H1 (cell line): ENCODE data around the gene CNOT9. TPM values are rescaled to one million over a fixed set of nuclear protein-coding genes. Genes with fewer than 3 reads are reported as not detected.

Experiments
- CTCF ChIA-PET: fragments of 300-600 bp; sonication (Branson Sonifier 250); formaldehyde crosslinking; loops from one replicate; lab custom pipeline; 2021; ENCODE audit not compliant: partially characterized antibody; lab: Charles Lee
- POLR2A ChIA-PET: fragments of 300-600 bp; sonication (Branson Sonifier 250); formaldehyde crosslinking; loops from one replicate; lab custom pipeline; 2021; ENCODE audit warnings: inconsistent platforms; ENCODE audit not compliant: partially characterized antibody; lab: Charles Lee
- DNase-seq, 2 experiments: peaks; one replicate each; pipeline versions ENCODE4 v3.0.0 to v3.0.0-alpha.2; 2010 to 2022; ENCODE audit warnings: low spot score in 2 of 2, low read depth in 1 of 2, mixed read lengths in 1 of 2
- FAIRE-seq: peaks from 2 replicates; lab custom pipeline; 2011; peaks lifted over from hg19 to GRCh38; lab: Jason Lieb, UNC
- H2AFZ ChIP-seq: 2 replicates; pipeline ENCODE4 v1.8.1; 2012; ENCODE audit warnings: low read length, inconsistent platforms
- H2AK5ac ChIP-seq: 2 replicates; pipeline ENCODE4 v1.6.1; 2013; ENCODE audit warnings: low read depth, low read length
- H2BK120ac ChIP-seq: replicated peaks from 2 replicates; pipeline ENCODE3; 2013; ENCODE audit warnings: low read depth, low read length, inconsistent platforms
- H2BK12ac ChIP-seq: 2 replicates; pipeline ENCODE4 v1.6.1; 2013; ENCODE audit warnings: low read depth, low read length
- H2BK15ac ChIP-seq: 2 replicates; pipeline ENCODE4 v1.6.1; 2013; ENCODE audit warnings: low read length
- H2BK20ac ChIP-seq: 2 replicates; pipeline ENCODE4 v1.6.1; 2013; ENCODE audit warnings: low read length
- H2BK5ac ChIP-seq: 2 replicates; pipeline ENCODE4 v1.6.1; 2013; ENCODE audit warnings: low read depth, low read length
- H3K14ac ChIP-seq: 2 replicates; pipeline ENCODE4 v1.6.1; 2013; ENCODE audit warnings: inconsistent platforms; ENCODE audit not compliant: insufficient read length
- H3K18ac ChIP-seq: 2 replicates; pipeline ENCODE4 v1.6.1; 2013; ENCODE audit warnings: low read length; ENCODE audit errors: extremely low read depth
- H3K23ac ChIP-seq: 2 replicates; pipeline ENCODE4 v1.6.1; 2013; ENCODE audit warnings: inconsistent platforms; ENCODE audit not compliant: insufficient read length
- H3K23me2 ChIP-seq: 2 replicates; pipeline ENCODE4 v1.6.1; 2013; ENCODE audit warnings: low read depth, low read length
- H3K27ac ChIP-seq: 2 replicates; pipeline ENCODE4 v1.6.1; 2011; ENCODE audit warnings: low read depth, low read length, inconsistent platforms
- H3K27me3 ChIP-seq, 4 experiments: replicated peaks in 1 of 4; 1 replicate in 1 of 4; 2 replicates in 3 of 4; pipeline versions ENCODE4 v1.6.1 to v1.8.1; 2011 to 2013; ENCODE audit warnings: low read length in 3 of 4, mild to moderate bottlenecking in 3 of 4, inconsistent platforms in 2 of 4, mixed read lengths in 2 of 4, moderate library complexity in 1 of 4; ENCODE audit not compliant: control insufficient read depth in 3 of 4, insufficient read depth in 3 of 4; ENCODE audit errors: extremely low read depth in 1 of 4
- H3K36me3 ChIP-seq, 4 experiments: 2 replicates each; pipeline versions ENCODE4 v1.6.1 to v1.8.1; 2011 to 2013; ENCODE audit warnings: mild to moderate bottlenecking in 4 of 4, low read length in 3 of 4, moderate library complexity in 2 of 4, control low read depth in 1 of 4, inconsistent platforms in 1 of 4; ENCODE audit not compliant: insufficient read depth in 4 of 4, control insufficient read depth in 2 of 4
- H3K4ac ChIP-seq: replicated peaks from 2 replicates; pipeline ENCODE3; 2013; ENCODE audit warnings: low read length, low read depth, mixed read lengths, inconsistent platforms; ENCODE audit not compliant: insufficient read length
- H3K4me1 ChIP-seq, 4 experiments: replicated peaks in 1 of 4; 1 replicate in 1 of 4; 2 replicates in 3 of 4; pipeline versions ENCODE4 v1.6.1 to v1.8.1; 2011 to 2013; ENCODE audit warnings: low read length in 3 of 4, inconsistent platforms in 2 of 4, mixed read lengths in 1 of 4; ENCODE audit not compliant: insufficient read depth in 4 of 4, control insufficient read depth in 3 of 4
- H3K4me2 ChIP-seq, 2 experiments: 2 replicates each; pipeline versions ENCODE4 v1.6.1 to v1.8.1; 2011 to 2013; ENCODE audit warnings: low read depth in 2 of 2, low read length in 2 of 2, control low read depth in 1 of 2, inconsistent platforms in 1 of 2, mild to moderate bottlenecking in 1 of 2; ENCODE audit not compliant: insufficient read depth in 1 of 2
- H3K4me3 ChIP-seq, 4 experiments: fragments of 200-600, 300-600 bp in 1 of 4; sonication (generic), shearing (Covaris generic), sonication (Bioruptor Twin) in 1 of 4; 2 replicates each; pipeline versions ENCODE4 v1.5.1 to v1.8.1; 2011 to 2016; ENCODE audit warnings: low read length in 4 of 4, low read depth in 3 of 4, control low read depth in 2 of 4, inconsistent platforms in 2 of 4, mild to moderate bottlenecking in 2 of 4, mixed read lengths in 1 of 4, moderate library complexity in 1 of 4; ENCODE audit not compliant: insufficient read depth in 2 of 4; ENCODE audit errors: extremely low read depth in 1 of 4
- H3K56ac ChIP-seq: replicated peaks from 2 replicates; pipeline ENCODE3; 2013; ENCODE audit warnings: low read depth, mild to moderate bottlenecking, mixed read lengths, low read length, inconsistent platforms; ENCODE audit not compliant: insufficient read length
- H3K79me1 ChIP-seq: 2 replicates; pipeline ENCODE4 v1.6.1; 2013; ENCODE audit warnings: low read depth, low read length, control low read depth
- H3K79me2 ChIP-seq, 2 experiments: 2 replicates each; pipeline versions ENCODE4 v1.6.1 to v1.8.1; 2012 to 2013; ENCODE audit warnings: low read length in 2 of 2, mild to moderate bottlenecking in 2 of 2, inconsistent platforms in 1 of 2; ENCODE audit not compliant: insufficient read depth in 2 of 2, control insufficient read depth in 1 of 2
- H3K9ac ChIP-seq, 4 experiments: replicated peaks in 1 of 4; 1 replicate in 1 of 4; 2 replicates in 3 of 4; pipeline versions ENCODE4 v1.6.1 to v1.8.1; 2011 to 2013; ENCODE audit warnings: low read depth in 3 of 4, low read length in 3 of 4, control low read depth in 2 of 4, mild to moderate bottlenecking in 2 of 4, moderate library complexity in 2 of 4, inconsistent platforms in 1 of 4; ENCODE audit errors: extremely low read depth in 1 of 4
- H3K9me3 ChIP-seq, 2 experiments: 2 replicates each; pipeline versions ENCODE4 v1.6.1 to v1.8.1; 2012 to 2013; ENCODE audit warnings: mild to moderate bottlenecking in 2 of 2, moderate library complexity in 2 of 2, control low read depth in 1 of 2, inconsistent platforms in 1 of 2, low read depth in 1 of 2, low read length in 1 of 2, mixed read lengths in 1 of 2; ENCODE audit not compliant: insufficient read depth in 2 of 2
- H4K20me1 ChIP-seq, 2 experiments: replicated peaks in 1 of 2; 2 replicates each; pipeline versions ENCODE3 to v1.8.1; 2011 to 2013; ENCODE audit warnings: inconsistent platforms in 2 of 2, low read length in 2 of 2, mild to moderate bottlenecking in 1 of 2; ENCODE audit not compliant: insufficient read depth in 2 of 2, control insufficient read depth in 1 of 2
- H4K5ac ChIP-seq: 2 replicates; pipeline ENCODE4 v1.6.1; 2013; ENCODE audit warnings: low read length, low read depth, mixed read lengths, inconsistent platforms; ENCODE audit not compliant: insufficient read length
- H4K8ac ChIP-seq: 2 replicates; pipeline ENCODE4 v1.8.0; 2013; ENCODE audit warnings: mild to moderate bottlenecking, moderate library complexity, low read length, inconsistent platforms; ENCODE audit not compliant: insufficient read depth; ENCODE audit errors: extremely low read depth
- H4K91ac ChIP-seq: replicated peaks from 2 replicates; pipeline ENCODE3; 2013; ENCODE audit warnings: low read length, mixed read lengths, inconsistent platforms; ENCODE audit not compliant: insufficient read length
- NANOG ChIP-seq: IDR thresholded peaks from 2 replicates; pipeline ENCODE4 v1.6.1; 2011; ENCODE audit warnings: low read length, low read depth, mild to moderate bottlenecking, inconsistent platforms; ENCODE audit not compliant: insufficient read depth, poor library complexity, severe bottlenecking
- RNF2 ChIP-seq: fragments of 200-900, 300-1000 bp; sonication (generic); IDR thresholded peaks from 2 replicates; pipeline ENCODE4 v1.7.1; 2016; ENCODE audit warnings: borderline replicate concordance, low read depth, mild to moderate bottlenecking, antibody characterized with exemption, low read length; ENCODE audit not compliant: poor library complexity, severe bottlenecking; ENCODE audit errors: missing control alignments
- SIX5 ChIP-seq: IDR thresholded peaks from 2 replicates; pipeline ENCODE4 v1.6.1; 2011; ENCODE audit warnings: mild to moderate bottlenecking, low read depth, low read length
- SRF ChIP-seq: IDR thresholded peaks from 2 replicates; pipeline ENCODE4 v1.6.1; 2011; ENCODE audit warnings: mild to moderate bottlenecking, low read depth, low read length, moderate library complexity
- TAF7 ChIP-seq: optimal IDR thresholded peaks from 2 replicates; pipeline ENCODE3; 2011; ENCODE audit warnings: low read depth, mild to moderate bottlenecking, inconsistent platforms, low read length, moderate library complexity, borderline replicate concordance
- TCF12 ChIP-seq: IDR thresholded peaks from 2 replicates; pipeline ENCODE4 v1.6.1; 2011; ENCODE audit warnings: low read depth, mild to moderate bottlenecking, low read length
- YY1 ChIP-seq: IDR thresholded peaks from 2 replicates; pipeline ENCODE4 v1.6.1; 2011; ENCODE audit warnings: low read depth, mild to moderate bottlenecking, low read length
- WGBS, 2 experiments: shearing (Covaris generic) in 1 of 2; methylation state at CpG; one replicate each; pipeline versions ENCODE4 v1.1.6 to v1.1.7; 2013 to 2015; ENCODE audit warnings: low lambda C conversion rate in 2 of 2, mixed read lengths in 2 of 2, inconsistent platforms in 1 of 2, low coverage in 1 of 2, missing lambda C conversion rate in 1 of 2; ENCODE audit not compliant: insufficient replicate concordance in 2 of 2, insufficient coverage in 1 of 2, insufficient read length in 1 of 2; ENCODE audit errors: extremely low coverage in 1 of 2, missing lambda C conversion rate in 1 of 2; 5-methylcytosine and 5-hydroxymethylcytosine counted together
- polyA plus RNA-seq, 7 experiments: library from polyadenylated mRNA; depleted of rRNA in 3 of 7; stranded (reverse) in 5 of 7; unstranded in 2 of 7; fragments of >200 nt in 5 of 7; fragments of 200-250 nt in 2 of 7; gene quantifications; 1 replicate in 5 of 7; 2 replicates in 1 of 7; 4 replicates in 1 of 7; pipeline versions ENCODE4 v1.2.1 to v1.2.3, GENCODE V29; 2011 to 2013; ENCODE audit warnings: missing spikeins in 2 of 7, mixed read lengths in 2 of 7
- total RNA-seq: library from RNA; stranded (reverse); fragmentation: NEBNext Ultra II Directional; extraction: Animal tissue kit (Norgen Biotek cat#: 25700); gene quantifications from 2 replicates; pipeline ENCODE4 v1.2.1, GENCODE V29; 2021

The CNOT9 gene
- total and polyA plus RNA-seq, 2 of the 8 experiments (the other 6 are each of a cell fraction or from before 2014, with no cell fraction given), result 79.3 to 81.2 TPM

GRCh38 chr2:218585541-218585940, 16.9 kb downstream of the CNOT9 start:
- Histone ChIP-seq H3K23ac (no peak overlapping the region), H3K56ac (no peak overlapping the region), H4K8ac (no peak overlapping the region), H4K91ac (no peak overlapping the region), H2BK5ac (no peak overlapping the region), H3K4ac (no peak overlapping the region), H2AFZ (no peak overlapping the region), H2BK15ac (no peak overlapping the region), H3K4me3 (no peak overlapping the region), H2AK5ac (no peak overlapping the region), H3K79me1 (no peaks in the 10 kb centered on the region), H2BK20ac (no peak overlapping the region), H3K18ac (no peak overlapping the region), H3K36me3 (peaks cover 25 to 85% (median 65%) of the 10 kb centered on the region in 4 experiments), H3K9me3 (no peaks in the 10 kb centered on the region), H3K27ac (no peak overlapping the region), H4K5ac (no peak overlapping the region), H3K79me2 (peaks cover 0 to 15% of the 10 kb centered on the region in 2 experiments; a peak in 2 of 4 replicates), H4K20me1 (peaks cover under 1% of the 10 kb centered on the region in 2 experiments), H3K14ac (no peak overlapping the region), H2BK120ac (no peak overlapping the region), H3K23me2 (no peaks in the 10 kb centered on the region), H3K4me2 (no peak overlapping the region), H3K27me3 (no peaks in the 10 kb centered on the region), H3K4me1 (no peaks in the 10 kb centered on the region), H2BK12ac (no peak overlapping the region), H3K9ac (no peak overlapping the region)
- ChIA-PET CTCF (interaction anchor here (0.6 to 1.6 kb wide), 2 partner anchors 22 to 188 kb away, joined by 3 to 4 read pairs; no protein-coding TSS in a partner anchor), POLR2A (interaction anchor here (1.4 to 3.1 kb wide), 3 partner anchors 8 to 74 kb away, joined by 3 to 13 read pairs (median 6); partner anchors contain the start of genes BCS1L and ZNF142)
- WGBS, 2 experiments, result 91% methylated on average over 1 of the region's 1 CpG; no CpG with 5 or more reads in 1 of the 2 experiments
- DNase-seq, result no peak
- no peak for TF ChIP-seq NANOG
- no peak for TF ChIP-seq SRF
- TF ChIP-seq TAF7, result no peak
- no peak for TF ChIP-seq YY1
- TF ChIP-seq RNF2, result no peak
- no peak for TF ChIP-seq TCF12
- no peak for TF ChIP-seq SIX5
- no peak for FAIRE-seq
